Endothelial cell of umbilical vein (primary cell): ENCODE data around the gene CYBA. TPM values are rescaled to one million over a fixed set of nuclear protein-coding genes. Genes with fewer than 3 reads are reported as not detected.

ENCODE experiments used
- BruUV-seq: library from RNA; stranded (reverse); fragments of 400-500 nt; replicated peaks from 2 replicates; lab custom pipeline; 2021; lab: Mats Ljungman, UMichigan
- CTCF ChIA-PET: fragments of 300-600, 350-600 bp; sonication (Branson Sonifier 250); formaldehyde crosslinking; loops from one replicate; lab custom pipeline; 2021; ENCODE audit warnings: antibody characterized with exemption, inconsistent platforms; lab: Charles Lee
- POLR2A ChIA-PET: fragments of 300-600, 350-600 bp; sonication (Branson Sonifier 250); formaldehyde crosslinking; loops from one replicate; lab custom pipeline; 2021; ENCODE audit warnings: antibody characterized with exemption, inconsistent platforms; lab: Charles Lee
- DNase-seq: peaks from one replicate; pipeline ENCODE4 v3.0.0-alpha.2; 2011; ENCODE audit warnings: low read depth, low spot score
- FAIRE-seq: peaks from 2 replicates; lab custom pipeline; 2011; peaks lifted over from hg19 to GRCh38; lab: Jason Lieb, UNC
- H2AFZ ChIP-seq: 2 replicates; pipeline ENCODE4 v1.6.0; 2012; ENCODE audit warnings: low read depth, low read length, control low read depth, inconsistent platforms
- H3K27ac ChIP-seq: 2 replicates; pipeline ENCODE4 v1.5.1; 2011; ENCODE audit warnings: low read depth, mild to moderate bottlenecking, control low read depth, low read length, moderate library complexity; ENCODE audit not compliant: insufficient read depth
- H3K27me3 ChIP-seq, 2 experiments: 2 replicates each; pipeline versions ENCODE4 v1.6.0 to v1.6.1; 2011; ENCODE audit warnings: low read length in 2 of 2, mixed read lengths in 1 of 2; ENCODE audit not compliant: control insufficient read depth in 2 of 2, insufficient read depth in 2 of 2
- H3K36me3 ChIP-seq, 2 experiments: 2 replicates in 1 of 2; 3 replicates in 1 of 2; pipeline ENCODE4 v1.5.1; 2011; ENCODE audit warnings: low read length in 2 of 2, mild to moderate bottlenecking in 1 of 2, moderate library complexity in 1 of 2; ENCODE audit not compliant: control insufficient read depth in 2 of 2, insufficient read depth in 2 of 2; ENCODE audit errors: extremely low read depth in 1 of 2
- H3K4me1 ChIP-seq: 3 replicates; pipeline ENCODE4 v1.5.1; 2011; ENCODE audit warnings: mild to moderate bottlenecking, low read length; ENCODE audit not compliant: control insufficient read depth, insufficient read depth; ENCODE audit errors: extremely low read depth
- H3K4me2 ChIP-seq: 2 replicates; pipeline ENCODE4 v1.6.1; 2011; ENCODE audit warnings: low read length, control low read depth, mixed read lengths; ENCODE audit not compliant: insufficient read depth
- H3K4me3 ChIP-seq, 3 experiments: fragments of 200-600 bp in 1 of 3; sonication (generic), shearing (Covaris generic) in 1 of 3; replicated peaks in 1 of 3; 2 replicates each; pipeline ENCODE4 v1.5.1; 2011 to 2016; ENCODE audit warnings: control low read depth in 3 of 3, low read length in 3 of 3, mild to moderate bottlenecking in 2 of 3, inconsistent platforms in 1 of 3, low read depth in 1 of 3, moderate library complexity in 1 of 3; ENCODE audit not compliant: insufficient read depth in 1 of 3
- H3K79me2 ChIP-seq: 2 replicates; pipeline ENCODE4 v1.6.0; 2012; ENCODE audit warnings: low read length, inconsistent platforms; ENCODE audit not compliant: control insufficient read depth, insufficient read depth
- H3K9ac ChIP-seq: replicated peaks from 2 replicates; pipeline ENCODE3; 2011; ENCODE audit warnings: low read length, control low read depth; ENCODE audit not compliant: insufficient read depth; ENCODE audit errors: extremely low read depth
- H3K9me1 ChIP-seq: replicated peaks from 3 replicates; pipeline ENCODE4 v1.6.0; 2011; ENCODE audit warnings: mild to moderate bottlenecking, low read length; ENCODE audit not compliant: control insufficient read depth, insufficient read depth; ENCODE audit errors: extremely low read depth
- H3K9me3 ChIP-seq: replicated peaks from 2 replicates; pipeline ENCODE4 v1.5.1; 2012; ENCODE audit warnings: low read length, inconsistent platforms; ENCODE audit not compliant: control insufficient read depth, insufficient read depth
- H4K20me1 ChIP-seq: replicated peaks from 2 replicates; pipeline ENCODE3; 2011; ENCODE audit warnings: mild to moderate bottlenecking, low read length; ENCODE audit not compliant: control insufficient read depth, insufficient read depth; ENCODE audit errors: extremely low read depth
- CTCF ChIP-seq, 2 donors: IDR thresholded peaks; 1 replicate in 1 of 2; 2 replicates in 1 of 2; pipeline ENCODE4 v1.5.1; 2011; ENCODE audit warnings: low read length in 2 of 2, mild to moderate bottlenecking in 2 of 2, moderate library complexity in 2 of 2, control low read depth in 1 of 2, inconsistent platforms in 1 of 2, low read depth in 1 of 2; ENCODE audit not compliant: insufficient read depth in 1 of 2; ENCODE audit errors: extremely low read depth in 1 of 2
- EZH2 ChIP-seq: IDR thresholded peaks from 2 replicates; pipeline ENCODE4 v1.6.1; 2012; ENCODE audit warnings: borderline replicate concordance, low read depth, mild to moderate bottlenecking, moderate library complexity, low read length, inconsistent platforms; ENCODE audit not compliant: severe bottlenecking
- FOS ChIP-seq: IDR thresholded peaks from 2 replicates; pipeline ENCODE4 v1.6.1; 2011; ENCODE audit warnings: mild to moderate bottlenecking, low read length, moderate library complexity, borderline replicate concordance; ENCODE audit not compliant: insufficient read depth
- JUN ChIP-seq: IDR thresholded peaks from 2 replicates; pipeline ENCODE4 v1.6.1; 2011; ENCODE audit warnings: borderline replicate concordance, low read depth; ENCODE audit not compliant: insufficient read length, insufficient read depth
- MAX ChIP-seq: IDR thresholded peaks from 2 replicates; pipeline ENCODE4 v1.6.1; 2011; ENCODE audit not compliant: insufficient read depth, insufficient read length
- MYC ChIP-seq: IDR thresholded peaks from one replicate; pipeline ENCODE4 v1.6.1; 2011; ENCODE audit warnings: mild to moderate bottlenecking, low read depth, low read length
- POLR2A ChIP-seq: IDR thresholded peaks from 2 replicates; pipeline ENCODE4 v1.6.1; 2012; ENCODE audit warnings: low read depth, mild to moderate bottlenecking, control low read depth, low read length
- POLR2AphosphoS5 ChIP-seq: IDR thresholded peaks from 2 replicates; pipeline ENCODE4 v1.6.1; 2012; ENCODE audit warnings: low read depth, mild to moderate bottlenecking, control low read depth, low read length, moderate library complexity; ENCODE audit not compliant: insufficient read depth
- dilution Hi-C: fragments of 300-500 bp; cut with MboI; formaldehyde crosslinking; loops from one replicate; pipeline ENCODE4 v1.15.0; 2019; ENCODE audit warnings: low sequenced_read_pairs; ENCODE audit not compliant: extremely low pct_ligation_motif_present
- intact Hi-C: fragments of 100-400 bp; cut with micrococcal nuclease; formaldehyde crosslinking; loops from one replicate; pipeline ENCODE4 v1.10.0; 2022
- polyA plus RNA-seq, 4 experiments: library from polyadenylated mRNA; depleted of rRNA in 3 of 4; stranded (reverse) in 3 of 4; unstranded in 1 of 4; fragments of >200 nt; gene quantifications; 2 replicates each; pipeline versions ENCODE4 v1.2.1 to v1.2.3, GENCODE V29; 2011 to 2012; ENCODE audit warnings: missing spikeins in 1 of 4
- total RNA-seq: library from RNA; stranded (reverse); gene quantifications from 2 replicates; pipeline ENCODE4 v1.2.3, GENCODE V29; 2021

CYBA gene
- total and polyA plus RNA-seq, 2 donors (not counting 3 experiments of a cell fraction or from before 2014, with no cell fraction given), result 37.0 to 77.3 TPM

DNA sequence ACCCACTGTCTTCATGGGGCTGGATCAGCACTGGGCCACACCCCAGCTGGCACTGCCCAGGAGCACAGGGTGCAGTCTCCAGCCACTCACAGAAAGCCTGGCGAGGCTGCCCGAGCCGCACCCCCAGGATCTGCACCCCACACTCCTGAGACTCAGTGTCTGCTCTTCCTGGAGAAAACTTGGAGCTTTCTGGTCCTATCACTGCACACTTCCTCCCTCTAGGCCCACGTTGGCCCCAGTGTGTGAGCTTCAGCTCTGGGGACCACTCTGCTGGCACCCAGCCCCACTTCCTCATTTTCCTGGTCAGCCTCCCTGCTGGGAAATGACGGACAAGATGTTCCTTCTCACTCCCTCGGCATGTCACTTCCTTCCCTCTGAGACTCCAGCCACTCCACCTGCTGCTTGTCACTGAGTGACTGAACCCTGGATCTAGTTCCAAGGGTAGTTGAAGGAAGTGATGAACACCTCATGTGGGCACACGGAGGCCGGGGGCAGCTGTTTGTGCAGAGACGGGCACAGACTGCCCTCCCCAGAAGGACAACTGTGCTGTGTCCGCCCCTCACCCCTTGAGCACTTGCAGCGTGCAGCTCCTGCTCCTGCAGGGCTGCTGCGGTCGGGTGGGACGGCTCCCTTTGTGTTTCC, 51.6 kb downstream of the CYBA start:
- no peak for FAIRE-seq
- H3K79me2 ChIP-seq, result no peaks in the 10 kb centered on the region
- H3K4me3 ChIP-seq, result no peak overlapping the region
- H3K36me3 ChIP-seq, result peaks cover 4 to 38% of the 10 kb centered on the region in 2 experiments
- H3K9ac ChIP-seq, result no peak overlapping the region
- H4K20me1 ChIP-seq, result no peaks in the 10 kb centered on the region
- intact Hi-C loops, result no loop called here
- ChIA-PET POLR2A (no interaction called here), CTCF (interaction anchor here (0.7 kb wide), 1 partner anchor 11 kb away, joined by 4 read pairs; no protein-coding TSS in a partner anchor)
- TF ChIP-seq JUN, result no peak
- dilution Hi-C loops, result no loop called here
- H3K27ac ChIP-seq, result no peak overlapping the region
- no peaks in the 10 kb centered on the region for H3K27me3 ChIP-seq
- no peaks in the 10 kb centered on the region for H3K9me1 ChIP-seq
- H2AFZ ChIP-seq, result no peak overlapping the region
- H3K4me2 ChIP-seq, result no peak overlapping the region
- peaks cover 3% of the 10 kb centered on the region for H3K4me1 ChIP-seq
- no peaks in the 10 kb centered on the region for H3K9me3 ChIP-seq
- DNase-seq, result no peak
- BruUV-seq, result no TSS peak

GRCh38 chr16:88597856-88598491, 52.9 kb downstream of the CYBA start:
- Histone ChIP-seq H3K9ac (no peak overlapping the region), H2AFZ (no peak overlapping the region), H3K9me3 (no peaks in the 10 kb centered on the region), H3K27ac (no peak overlapping the region), H4K20me1 (no peaks in the 10 kb centered on the region), H3K9me1 (no peaks in the 10 kb centered on the region), H3K27me3 (no peaks in the 10 kb centered on the region), H3K4me2 (no peak overlapping the region), H3K4me3 (no peak overlapping the region), H3K79me2 (peaks cover 4% of the 10 kb centered on the region), H3K36me3 (peaks cover 4 to 38% of the 10 kb centered on the region in 2 experiments), H3K4me1 (peaks cover 5% of the 10 kb centered on the region)
- CTCF ChIA-PET, result no interaction called here
- FAIRE-seq, result no peak
- POLR2A ChIA-PET, result no interaction called here
- TF ChIP-seq MAX, result no peak
- no peak for TF ChIP-seq EZH2
- no peak for TF ChIP-seq JUN
- TF ChIP-seq CTCF (IDR thresholded peaks at IDR 0.05; ENCODE audit: extremely low read depth in 1 of 2, insufficient read depth in 1 of 2, low read depth in 1 of 2, low read length in 2 of 2), result no peak
- TF ChIP-seq FOS, result no peak
- TF ChIP-seq POLR2A, result no peak
- no peak for TF ChIP-seq POLR2AphosphoS5
- no peak for TF ChIP-seq MYC
- dilution Hi-C loops, result no loop called here
- no peak for DNase-seq
- intact Hi-C loops, result no loop called here
- no TSS peak for BruUV-seq
